Kidney glomerular epithelial cell (primary cell): ENCODE data around the gene SMAD1.

ENCODE experiments used
- DNase-seq: peaks from one replicate; lab custom pipeline; 2025; lab: John Stamatoyannopoulos, UW

The SMAD1 gene

DNA sequence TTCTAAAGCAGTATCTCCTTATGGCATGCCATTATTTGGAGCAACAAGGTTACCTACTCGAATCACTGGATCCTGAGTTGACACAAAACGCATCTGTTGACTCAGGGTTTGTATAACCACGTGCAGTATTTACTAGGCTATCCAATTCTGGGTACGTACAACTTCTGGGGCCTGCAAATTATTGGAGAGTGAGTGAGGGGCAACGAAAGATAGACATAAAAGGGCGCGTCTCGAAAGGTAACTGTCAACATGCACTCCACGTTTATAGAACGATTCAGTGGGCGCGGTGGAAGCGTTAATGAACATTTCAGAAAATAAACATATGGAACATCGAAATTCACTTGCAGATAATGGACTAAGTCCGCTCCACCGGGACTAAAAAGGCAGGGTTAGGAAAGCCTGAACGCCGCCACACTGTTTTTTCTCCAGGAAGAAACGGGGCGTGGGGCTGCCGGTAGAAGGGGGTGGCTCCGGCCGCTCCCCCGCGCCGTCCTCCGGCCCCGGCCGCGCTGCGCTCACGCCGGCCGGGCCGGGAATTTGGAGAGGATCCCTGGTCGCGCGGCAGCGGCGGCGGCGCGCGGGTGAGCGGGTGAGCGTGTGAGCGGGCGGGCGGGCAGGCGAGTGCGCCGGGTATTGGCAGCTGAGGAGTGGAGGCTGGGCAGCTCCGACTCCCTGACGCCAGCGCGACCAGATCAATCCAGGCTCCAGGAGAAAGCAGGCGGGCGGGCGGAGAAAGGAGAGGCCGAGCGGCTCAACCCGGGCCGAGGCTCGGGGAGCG lies at the start of gene SMAD1:
TSS of gene SMAD1 (plus strand) at position 690 of the 778 bp plus-strand sequence. CDS start 32,761 bp downstream, outside the sequence.
- DNase-seq: peak; percentile 75

DNA sequence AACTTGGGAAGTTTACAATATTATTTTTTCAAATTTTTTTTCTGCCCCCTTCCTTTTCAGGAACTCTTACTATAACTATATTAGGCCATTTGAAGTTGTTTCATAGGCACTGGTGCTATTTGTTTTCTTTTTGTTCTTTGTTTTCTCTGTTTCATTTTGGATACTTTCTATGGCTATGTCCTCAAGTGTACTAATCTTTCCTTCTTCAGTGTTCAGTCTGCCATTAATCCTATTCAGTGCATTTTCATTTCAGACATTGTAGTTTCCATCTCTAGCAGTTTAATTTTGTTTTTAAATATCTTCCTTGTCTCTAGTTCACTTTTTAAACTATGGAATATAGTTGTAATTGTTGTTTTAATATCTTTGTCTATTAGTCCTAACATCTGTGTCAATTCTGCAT lies 48.0 kb upstream of the SMAD1 start:
- no peak for DNase-seq

- DNase-seq: no peak
These were observed 46.0 kb upstream of the SMAD1 start for GRCh38 chr4:145435646-145436045.

GRCh38 chr4:145436114-145436513 lies 45.5 kb upstream of the SMAD1 start:
- DNase-seq: no peak

DNA sequence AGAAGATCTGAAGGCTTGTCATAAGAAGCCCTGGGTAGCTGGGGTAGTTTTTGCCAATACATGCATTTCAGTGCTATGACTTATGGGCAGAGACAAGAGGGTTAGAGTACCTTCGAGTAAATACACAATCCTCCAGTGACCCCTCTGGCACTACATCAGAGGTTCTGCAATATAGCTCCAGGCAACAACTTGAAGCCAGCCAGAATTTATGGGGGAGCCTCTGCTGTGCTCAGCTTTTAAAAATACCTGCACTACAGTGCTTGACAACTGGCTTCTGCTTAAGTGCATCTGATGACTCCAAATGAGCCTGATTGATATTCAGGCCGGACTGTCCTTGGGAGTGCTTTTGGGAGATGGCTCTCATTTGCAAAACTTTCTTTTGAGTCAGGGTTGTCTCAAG lies 44.9 kb upstream of the SMAD1 start:
- no peak for DNase-seq

DNA sequence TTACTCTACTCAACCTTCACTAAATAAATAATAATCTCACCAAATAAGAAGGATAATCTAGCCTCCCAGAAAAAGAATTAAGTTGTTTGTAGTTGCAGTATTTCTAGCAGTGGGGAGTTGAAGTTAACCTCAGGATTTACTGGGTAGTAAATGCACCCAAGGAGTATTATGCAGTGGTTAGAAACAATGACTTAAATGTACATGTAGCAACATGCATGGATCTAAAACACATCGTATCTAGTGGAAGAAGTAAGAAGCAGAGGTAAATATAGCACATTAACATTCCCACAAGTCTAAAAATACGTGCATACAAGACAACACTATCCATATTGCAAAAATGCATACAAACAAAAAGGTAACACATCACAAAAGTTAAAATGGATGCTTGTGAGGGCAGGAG lies 44.2 kb upstream of the SMAD1 start:
- no peak for DNase-seq

- no peak for DNase-seq
These were observed 43.4 kb upstream of the SMAD1 start for GRCh38 chr4:145438298-145438697.

DNA sequence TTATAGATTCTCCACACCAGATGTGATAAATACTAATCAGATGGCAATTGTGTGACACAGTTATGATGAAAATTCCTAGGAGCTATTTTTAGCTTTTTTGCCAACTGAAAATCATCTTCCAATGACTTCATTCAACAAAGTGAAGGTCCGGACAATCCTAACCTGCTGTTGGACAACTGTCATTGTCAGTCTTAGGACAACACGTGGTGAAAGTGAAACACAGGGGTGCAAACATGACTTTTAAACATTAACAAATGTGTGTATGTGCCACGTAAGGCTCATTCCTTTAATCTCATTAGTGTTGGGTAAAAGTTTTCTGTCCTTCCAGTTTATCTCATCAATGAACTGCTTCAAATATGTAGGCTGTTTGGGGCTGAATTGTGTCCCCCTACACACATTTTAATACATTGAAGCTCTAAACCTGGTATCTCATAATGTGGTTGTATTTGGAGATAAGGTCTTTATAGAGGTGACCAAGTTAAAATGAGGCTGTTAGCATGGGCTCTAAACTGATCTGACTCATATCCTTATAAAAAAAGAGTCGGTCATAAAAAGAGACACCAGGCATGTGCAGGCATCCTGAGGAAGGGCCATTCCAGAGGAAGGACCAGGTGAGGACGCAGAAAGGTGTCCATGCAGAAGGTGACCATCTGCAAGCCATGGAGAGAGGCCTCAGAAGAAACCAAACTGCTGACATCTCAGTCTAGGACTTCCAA lies 41.2 kb upstream of the SMAD1 start:
- no peak for DNase-seq

DNA sequence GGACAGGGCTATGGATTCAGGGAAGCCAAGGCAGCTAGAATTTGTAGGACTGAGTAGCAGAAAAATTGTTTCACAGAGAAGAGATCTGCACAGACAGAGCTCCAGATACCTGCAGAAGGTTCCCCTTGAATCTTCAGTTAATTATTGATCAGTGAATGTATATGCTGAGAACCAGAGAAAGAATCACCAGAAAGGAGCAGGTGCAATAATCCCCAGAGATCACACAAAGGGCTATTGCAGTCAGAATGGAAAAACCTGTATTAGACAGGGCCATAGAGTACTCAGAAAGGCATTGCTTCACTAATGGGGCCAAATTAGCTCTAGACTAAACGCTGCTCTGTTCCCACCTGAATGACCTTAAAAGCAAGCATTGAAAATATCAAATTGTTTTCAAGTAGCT lies 35.5 kb upstream of the SMAD1 start:
- DNase-seq: no peak

DNA sequence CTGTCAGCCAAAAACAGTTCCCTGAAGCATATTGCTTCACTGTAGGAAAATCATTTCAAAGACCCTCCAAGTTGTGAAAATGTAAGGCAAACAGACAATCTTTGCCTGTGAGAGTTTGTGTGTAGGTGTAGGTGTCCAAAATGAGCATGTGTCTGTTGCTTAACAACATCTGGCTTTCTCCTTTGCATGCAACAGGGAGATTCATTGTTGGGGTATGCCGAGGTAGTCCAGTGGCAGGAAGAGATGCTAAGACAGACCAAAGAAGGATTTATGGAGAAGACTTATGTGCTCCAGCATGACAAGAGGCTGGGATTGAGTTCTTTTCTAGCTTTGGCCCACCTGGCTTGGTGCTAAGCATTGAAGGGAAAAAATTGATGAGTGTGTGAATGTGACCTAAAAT lies 29.8 kb upstream of the SMAD1 start:
- DNase-seq: no peak

DNA sequence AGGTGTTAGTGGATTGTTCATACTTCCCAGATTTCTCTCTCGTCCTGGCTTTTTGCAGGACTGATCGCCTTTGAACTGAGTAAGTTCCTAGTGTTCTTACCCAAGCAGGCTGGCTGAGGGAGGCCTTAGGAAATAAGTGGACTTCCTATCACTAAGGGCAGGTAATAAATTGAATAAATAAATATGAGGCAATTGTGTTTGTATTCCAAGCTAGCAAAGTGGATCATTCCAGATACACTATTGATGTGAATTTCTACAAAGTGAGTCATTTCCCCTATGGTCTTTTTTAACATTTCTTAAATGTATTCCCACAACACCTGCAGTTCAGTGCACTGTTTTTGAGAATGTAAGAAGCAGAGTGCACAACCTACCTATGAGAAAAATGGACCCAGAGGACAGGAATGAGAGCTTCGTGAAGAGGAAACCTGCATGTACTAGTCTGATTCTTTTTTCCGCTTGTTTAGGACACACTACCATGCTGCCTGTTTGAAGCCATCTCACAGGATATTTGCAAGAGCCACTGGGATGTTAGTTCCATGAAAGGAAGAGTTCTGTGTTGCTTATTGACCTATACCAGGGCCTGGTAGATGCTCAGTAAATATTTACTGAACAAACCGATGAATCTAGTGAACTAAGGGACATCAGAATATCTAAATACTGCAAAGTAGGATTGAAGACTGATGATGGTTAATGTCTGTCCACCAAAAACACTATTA lies 29.0 kb upstream of the SMAD1 start:
- DNase-seq: no peak

- no peak for DNase-seq
These were observed 28.5 kb upstream of the SMAD1 start for GRCh38 chr4:145453163-145453520.

DNA sequence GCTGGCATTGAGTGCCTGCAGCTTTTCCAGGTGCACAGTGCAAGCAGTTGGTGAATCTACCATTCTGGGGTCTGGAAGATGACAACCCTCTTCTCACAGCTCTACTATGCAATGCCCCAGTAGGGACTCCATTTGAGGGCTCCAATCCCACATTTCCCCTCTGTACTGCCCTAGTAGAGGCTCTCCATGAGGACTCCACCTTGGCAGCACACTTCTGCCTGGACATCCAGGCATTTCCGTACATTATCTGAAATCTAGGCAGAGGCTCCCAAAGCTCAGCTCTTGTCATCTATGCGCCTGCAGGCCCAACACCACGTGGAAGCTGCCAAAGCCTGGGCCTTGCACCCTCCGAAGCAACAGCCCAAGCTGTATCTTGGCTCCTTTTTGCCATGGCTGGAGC lies 8.4 kb upstream of the SMAD1 start:
- DNase-seq: no peak

DNA sequence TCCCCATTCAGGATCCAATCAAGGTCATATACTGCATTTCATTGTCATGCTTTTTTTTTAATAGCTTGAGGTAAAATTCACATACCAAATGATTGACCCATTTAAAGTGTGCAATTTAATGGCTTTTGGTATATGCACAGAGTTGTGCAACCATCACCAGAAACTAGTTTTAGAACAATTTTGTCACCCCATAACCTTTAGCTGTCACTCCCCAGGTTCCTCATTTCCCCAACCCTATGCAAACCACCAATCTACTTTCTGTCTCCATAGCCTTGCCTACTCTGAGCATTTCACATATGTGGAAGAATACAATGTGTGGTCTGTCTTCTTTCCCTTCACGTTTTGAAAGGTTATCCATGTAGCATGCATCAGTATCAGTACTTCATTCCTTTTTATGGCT lies 1.4 kb upstream of the SMAD1 start:
- no peak for DNase-seq

DNA sequence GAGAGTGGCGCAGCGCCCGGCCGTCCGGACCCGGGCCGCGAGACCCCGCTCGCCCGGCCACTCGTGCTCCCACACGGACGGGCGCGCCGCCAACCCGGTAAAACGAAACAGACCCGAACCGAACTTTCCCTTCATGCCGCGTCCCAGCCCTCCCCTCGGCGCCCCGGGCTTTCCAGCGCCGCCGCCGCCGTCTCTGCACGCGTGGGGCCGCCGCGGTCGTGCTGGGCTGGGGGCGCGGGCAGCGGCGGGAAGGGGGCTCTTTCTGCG lies 222 bp downstream of the SMAD1 start:
- no peak for DNase-seq

DNA sequence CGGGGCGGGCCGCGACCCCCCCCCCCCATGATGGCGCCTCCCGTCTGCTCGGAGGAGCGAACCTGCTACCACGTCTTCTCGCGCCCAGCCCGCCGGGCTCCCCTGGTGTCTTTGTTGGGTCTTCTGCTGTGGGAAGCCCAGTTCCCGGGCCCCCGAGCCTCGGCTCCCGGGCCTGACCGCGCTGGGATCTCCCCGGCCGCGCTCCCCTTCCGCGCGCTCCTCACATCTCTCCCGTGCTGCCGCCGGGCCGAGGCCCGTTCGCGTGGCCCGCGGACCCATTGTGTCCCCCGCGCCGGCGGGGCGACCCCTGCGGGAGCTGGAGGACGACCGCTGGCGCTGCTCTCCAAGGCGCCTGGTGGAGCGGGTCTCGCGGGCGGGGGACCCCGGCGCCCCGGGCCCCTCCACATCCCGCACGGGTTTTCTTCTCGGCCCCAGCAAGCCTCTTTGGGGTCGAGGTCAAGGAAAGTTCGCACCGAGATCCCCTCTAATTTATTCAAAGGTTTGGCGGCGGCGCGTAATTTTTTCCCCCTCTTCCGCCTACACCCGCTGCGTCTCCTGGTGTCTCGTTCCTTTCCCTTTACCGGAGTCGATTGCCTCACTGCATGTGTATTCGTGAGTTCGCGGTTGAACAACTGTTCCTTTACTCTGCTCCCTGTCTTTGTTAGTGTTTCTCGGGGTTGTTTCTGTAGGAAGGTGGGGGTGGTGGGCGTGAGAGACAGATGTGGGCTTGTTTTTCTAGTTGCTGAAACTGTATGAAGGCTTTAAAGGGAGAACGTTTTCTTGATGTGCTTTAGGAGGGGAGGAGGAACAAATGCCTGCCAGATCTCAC lies 770 bp downstream of the SMAD1 start:
- peak; percentile 49 for DNase-seq

DNA sequence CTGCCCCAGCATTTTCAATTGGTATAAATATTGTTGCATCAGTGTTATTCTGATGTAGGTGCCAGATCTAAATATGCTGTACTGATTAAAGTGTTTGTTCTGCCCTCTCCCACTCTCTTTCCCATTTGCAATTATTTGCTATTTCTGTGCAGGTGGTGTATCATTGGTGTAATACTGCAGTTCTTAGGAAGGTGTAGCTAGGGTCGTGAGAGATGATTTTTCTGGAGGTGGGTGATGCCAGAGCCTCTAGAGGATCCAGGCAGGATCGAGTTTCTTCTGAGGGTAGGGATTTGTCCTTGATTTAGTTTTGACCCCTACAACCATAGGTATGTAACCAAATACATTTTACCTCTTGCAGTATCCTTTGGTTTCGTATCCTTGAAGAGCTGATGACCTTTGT lies 1.9 kb downstream of the SMAD1 start:
- no peak for DNase-seq

DNA sequence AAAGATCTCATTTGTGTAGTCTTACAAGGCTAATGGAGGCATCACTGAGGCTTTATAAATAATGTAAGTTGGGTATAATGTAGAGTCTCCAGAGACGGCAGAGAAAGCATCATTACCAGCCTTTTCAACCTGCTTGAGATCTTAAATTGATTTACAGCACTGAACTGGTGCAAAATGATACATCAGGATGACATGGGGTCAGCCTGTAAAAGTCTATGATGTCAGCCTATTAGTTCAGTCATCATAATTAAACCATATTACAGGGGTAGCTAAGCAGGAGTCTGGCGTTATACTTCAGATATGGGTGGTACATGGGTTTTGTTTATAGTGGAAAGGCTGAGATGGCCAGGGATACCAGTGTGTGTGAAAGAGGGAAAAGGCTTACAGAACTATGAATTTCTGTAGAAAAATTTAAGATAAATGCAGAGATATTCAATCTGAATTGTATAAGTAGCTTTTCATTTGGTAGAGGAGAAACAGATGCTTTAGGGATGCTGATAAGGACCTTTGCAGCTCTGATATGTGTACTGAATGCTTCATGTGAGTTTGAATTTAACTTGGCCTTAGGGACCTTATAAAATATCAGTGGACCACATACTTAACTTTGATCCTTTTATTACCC lies 2.7 kb downstream of the SMAD1 start:
- no peak for DNase-seq

DNA sequence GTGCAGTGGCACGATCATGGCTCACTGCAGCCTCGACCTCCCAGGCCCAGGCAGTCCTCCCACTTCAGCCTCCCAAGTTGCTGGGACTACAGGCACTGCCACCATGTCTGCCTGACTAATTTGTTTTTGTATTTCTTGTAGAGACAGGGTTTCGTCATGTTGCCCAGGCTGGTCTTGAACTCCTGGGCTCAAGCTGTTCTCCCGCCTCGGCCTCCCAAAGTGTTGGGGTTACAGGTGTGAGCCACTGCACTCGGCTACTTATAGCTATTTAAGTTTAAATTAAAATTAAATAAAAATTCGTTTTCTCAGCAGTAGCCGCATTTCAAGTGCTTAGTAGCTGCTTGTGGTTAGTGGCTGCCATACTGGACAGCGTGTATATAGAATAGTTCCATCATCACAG lies 3.5 kb downstream of the SMAD1 start:
- no peak for DNase-seq

GRCh38 chr4:145486603-145487002 lies 5.0 kb downstream of the SMAD1 start:
- no peak for DNase-seq

GRCh38 chr4:145487631-145488030 lies 6.0 kb downstream of the SMAD1 start:
- DNase-seq: no peak

DNA sequence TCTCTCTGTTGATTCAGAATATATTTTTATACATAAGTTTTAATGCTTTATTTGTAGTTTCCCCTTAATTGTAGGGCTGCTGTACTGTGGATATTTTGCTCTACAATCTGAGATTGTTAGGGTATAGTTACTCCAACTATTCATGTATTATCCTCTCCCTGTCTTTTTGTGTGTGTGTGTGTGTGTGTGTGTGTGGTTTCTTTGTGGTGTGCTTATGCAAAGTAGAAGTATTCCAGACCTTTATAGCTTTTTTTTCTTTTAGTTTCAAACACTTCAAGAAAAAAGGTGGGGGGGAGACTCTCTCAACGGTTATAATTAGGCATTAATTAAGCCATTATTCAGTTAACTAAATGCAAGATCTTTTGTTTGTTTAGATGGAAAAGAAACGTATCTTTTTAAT lies 6.7 kb downstream of the SMAD1 start:
- no peak for DNase-seq
